Motor neuron (in vitro differentiated cells): ENCODE results near the gene GEN1. TPM values are rescaled to one million over a fixed set of nuclear protein-coding genes. Genes with fewer than 3 reads are reported as not detected.

Experiments used
- ATAC-seq, 8 experiments: fragments of 200-7000 bp; cut with Tn5 transposase; replicated peaks in 6 of 8; 2 replicates each; pipeline ENCODE4 v1.8.0; 2021; ENCODE audit warnings: mild to moderate bottlenecking in 8 of 8, moderate library complexity in 8 of 8
- H3K27ac ChIP-seq, 2 donors: fragments of 250-450 bp; sonication (Bioruptor Pico); 2 replicates each; pipeline ENCODE4 v1.9.0; 2021; ENCODE audit warnings: antibody characterized with exemption in 2 of 2, mild to moderate bottlenecking in 2 of 2, moderate library complexity in 1 of 2
- H3K4me1 ChIP-seq, 2 donors: fragments of 250-450 bp; sonication (Bioruptor Pico); replicated peaks in 1 of 2; 2 replicates each; pipeline ENCODE4 v1.6.1; 2021; ENCODE audit warnings: antibody characterized with exemption in 2 of 2, mild to moderate bottlenecking in 2 of 2, moderate library complexity in 1 of 2
- H3K4me3 ChIP-seq, 5 donors: fragments of 250-450 bp; sonication (Bioruptor Pico); 2 replicates each; pipeline ENCODE4 v1.9.0; 2021; ENCODE audit warnings: antibody characterized with exemption in 5 of 5, mild to moderate bottlenecking in 5 of 5, moderate library complexity in 4 of 5
- WGBS, 10 experiments: fragments of 450-650 bp; shearing (Covaris generic); methylation state at CpG; one replicate each; pipeline ENCODE4 v1.0.0; 2022; 5-methylcytosine and 5-hydroxymethylcytosine counted together
- in situ Hi-C, 9 experiments: fragments of 400-800 bp; cut with MboI; loops; one replicate each; pipeline ENCODE4 v1.15.0; 2021; ENCODE audit warnings: low sequenced_read_pairs in 9 of 9, low pct_unique_long_range_greater_than_20kb in 2 of 9; ENCODE audit not compliant: unreplicated experiment in 9 of 9
- total RNA-seq, 8 experiments: library from RNA; unstranded; fragments of 300-600 nt; gene quantifications; 2 replicates each; pipeline versions ENCODE4 v1.2.3 to v1.2.4, GENCODE V29; 2022

GEN1 gene
- total RNA-seq, 8 experiments from 2014 or later, result 1.0 to 15.8 (median 5.9) TPM

DNA sequence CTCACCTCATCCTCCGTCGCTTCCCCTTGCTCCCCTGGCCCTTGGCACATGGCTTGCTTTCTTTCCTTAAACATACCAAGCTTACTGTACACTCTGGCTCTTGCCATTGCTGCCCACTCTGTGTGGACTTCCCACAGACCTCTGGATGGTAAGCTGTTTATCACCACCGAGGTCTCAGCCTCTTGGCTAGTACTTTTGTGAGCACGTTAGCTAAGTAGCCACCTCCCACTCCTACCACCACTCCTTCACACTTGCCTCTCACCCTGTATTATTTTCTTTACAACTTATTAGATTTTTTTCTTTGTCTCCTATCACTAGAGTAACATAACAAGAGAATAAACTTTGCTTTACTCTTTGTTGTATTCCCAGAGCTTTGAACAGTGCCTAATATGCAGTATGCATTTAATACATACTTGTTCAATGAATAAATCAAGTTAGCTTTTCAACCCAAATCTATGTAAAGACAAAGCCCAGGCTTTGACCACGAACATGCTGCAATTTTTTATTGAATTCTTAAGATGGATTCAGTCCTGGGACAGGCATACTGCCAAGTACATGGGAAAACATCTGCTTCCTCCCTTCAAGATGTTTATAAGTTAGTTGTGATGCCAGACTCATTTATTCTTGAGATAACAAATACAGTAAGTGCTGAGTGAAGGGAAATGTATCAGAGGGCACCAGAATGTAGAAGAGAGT lies 37.3 kb downstream of the GEN1 start:
- in situ Hi-C loops, result no loop called here
- peak in 2 of 8 experiments; percentile 36 to 44 for ATAC-seq
- Histone ChIP-seq H3K27ac (no peak overlapping the region), H3K4me3 (no peak overlapping the region), H3K4me1 (no peaks in the 10 kb centered on the region)
- WGBS, 10 experiments, result 0 to 90% (median 70%) methylated on average over 1 to 5 of the region's 5 CpGs; no CpG with 5 or more reads in 4 of the 10 experiments

- no peak overlapping the region for H3K4me3 ChIP-seq
- in situ Hi-C loops, result no loop called here
- H3K4me1 ChIP-seq, result no peaks in the 10 kb centered on the region
- no peak overlapping the region for H3K27ac ChIP-seq
- 57 to 100% (median 100%) methylated on average over 2 of the region's 2 CpGs; no CpG with 5 or more reads in 3 of the 10 experiments for WGBS, 10 experiments
- no peak for ATAC-seq
These were observed 37.8 kb downstream of the GEN1 start for GRCh38 chr2:17791817-17792130.

DNA sequence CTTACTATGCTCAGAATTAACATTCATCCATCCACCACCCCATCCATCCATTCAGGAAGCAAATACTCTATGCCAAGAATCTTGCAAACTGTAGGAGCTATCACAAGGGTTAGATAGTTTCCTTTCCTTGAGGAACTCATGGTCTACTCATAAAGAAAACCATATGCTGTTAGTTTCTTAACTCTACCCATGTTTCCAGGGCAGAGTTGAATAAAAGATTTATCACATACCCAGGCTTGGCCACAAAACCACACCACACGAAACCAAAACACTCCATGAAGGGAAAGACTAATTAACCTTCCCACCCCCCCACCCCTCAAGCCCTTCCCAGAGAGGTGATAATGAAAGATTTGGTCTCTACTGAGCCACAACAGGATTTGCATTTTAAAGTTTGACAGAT lies 38.6 kb downstream of the GEN1 start:
- H3K4me1 ChIP-seq, result no peaks in the 10 kb centered on the region
- WGBS, 10 experiments, result no CpG with 5 or more reads among the region's 1 CpG
- in situ Hi-C loops, result no loop called here
- H3K4me3 ChIP-seq, result no peak overlapping the region
- no peak for ATAC-seq
- H3K27ac ChIP-seq, result no peak overlapping the region

DNA sequence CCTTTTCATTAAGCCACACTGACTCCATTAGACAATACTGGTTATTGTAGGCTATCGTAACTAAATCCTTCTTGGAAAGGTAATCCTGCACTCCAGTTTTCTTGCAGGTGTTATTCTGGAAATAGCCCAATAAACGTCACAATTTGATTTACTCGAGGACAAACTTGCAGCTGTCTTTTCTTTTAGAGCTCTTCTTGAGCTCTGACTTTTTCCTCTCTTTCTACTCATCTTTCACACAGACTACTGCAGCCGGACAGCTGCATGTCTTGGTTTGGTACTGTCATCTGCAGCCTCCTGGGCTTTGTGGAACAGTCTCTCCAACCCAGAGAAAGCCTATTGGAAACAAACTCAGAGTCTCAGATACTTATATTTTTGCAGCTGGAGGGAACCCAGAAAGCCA lies 39.4 kb downstream of the GEN1 start:
- Histone ChIP-seq H3K4me1 (no peaks in the 10 kb centered on the region), H3K4me3 (no peak overlapping the region), H3K27ac (no peak overlapping the region)
- in situ Hi-C loops, result no loop called here
- ATAC-seq, result no peak
- 28 to 87% (median 74%) methylated on average over 2 to 4 of the region's 4 CpGs; no CpG with 5 or more reads in 2 of the 10 experiments for WGBS, 10 experiments

DNA sequence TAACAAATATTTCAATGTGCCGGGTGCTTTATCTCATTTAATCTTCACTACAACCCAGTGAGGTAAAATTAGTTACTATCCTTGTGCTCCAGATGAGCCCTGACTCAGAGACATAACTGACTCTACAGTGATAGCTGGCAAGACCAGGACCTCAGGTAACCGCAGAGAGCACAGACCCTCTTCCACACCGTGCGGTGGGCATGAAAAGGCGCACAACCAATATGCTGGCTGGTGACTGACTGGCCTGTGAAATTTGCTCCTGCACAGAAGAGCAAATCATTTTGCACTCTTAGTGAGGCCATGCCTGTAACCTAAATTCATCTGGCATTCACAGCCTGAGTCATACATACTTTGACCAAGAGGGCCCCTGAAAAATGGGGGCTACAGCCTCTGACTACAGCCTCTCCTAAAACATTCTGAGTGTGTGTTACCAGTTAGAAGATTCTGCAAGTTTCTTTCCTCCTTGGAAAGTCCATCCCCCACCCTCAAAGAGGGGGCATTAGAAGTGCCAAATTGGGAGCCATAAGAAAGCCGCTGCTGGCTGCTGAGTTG lies 39.9 kb downstream of the GEN1 start:
- Histone ChIP-seq H3K4me3 (no peak overlapping the region), H3K27ac (no peak overlapping the region), H3K4me1 (no peaks in the 10 kb centered on the region)
- WGBS, 10 experiments, result 64 to 100% (median 77%) methylated on average over 1 to 5 of the region's 6 CpGs; no CpG with 5 or more reads in 4 of the 10 experiments
- in situ Hi-C loops, result no loop called here
- ATAC-seq, result no peak

GRCh38 chr2:17795309-17795708 lies 41.4 kb downstream of the GEN1 start:
- Histone ChIP-seq H3K27ac (no peak overlapping the region), H3K4me1 (peaks cover 8 to 10% of the 10 kb centered on the region in 2 donors), H3K4me3 (no peak overlapping the region)
- no peak for ATAC-seq
- WGBS, 10 experiments, result 26 to 100% (median 86%) methylated on average over 1 to 5 of the region's 5 CpGs; no CpG with 5 or more reads in 4 of the 10 experiments
- in situ Hi-C loops, result no loop called here

DNA sequence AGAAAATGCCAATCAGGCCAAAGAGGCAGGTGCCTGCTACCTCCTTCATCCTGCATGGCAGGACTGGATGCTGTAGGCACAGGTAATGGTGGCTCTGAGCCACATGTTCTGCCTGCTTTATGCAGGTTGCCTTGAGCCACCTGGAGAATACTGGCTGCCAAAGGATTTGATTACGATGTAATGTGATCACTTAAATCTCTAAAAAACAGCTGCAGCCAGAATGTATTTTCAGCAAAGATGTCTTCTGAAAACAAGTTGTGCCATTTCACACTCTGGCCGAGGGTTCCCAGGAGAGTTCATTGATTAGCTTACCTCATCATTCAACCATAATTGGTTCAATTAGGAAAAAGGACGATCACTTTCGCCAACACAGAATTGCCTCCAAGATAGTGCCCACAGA lies 44.4 kb downstream of the GEN1 start:
- no peak for ATAC-seq
- Histone ChIP-seq H3K4me1 (peaks cover 12 to 13% of the 10 kb centered on the region in 2 donors), H3K27ac (no peak overlapping the region), H3K4me3 (no peak overlapping the region)
- in situ Hi-C loops, result no loop called here
- 40 to 100% (median 81%) methylated on average over 1 to 4 of the region's 4 CpGs; no CpG with 5 or more reads in 2 of the 10 experiments for WGBS, 10 experiments

DNA sequence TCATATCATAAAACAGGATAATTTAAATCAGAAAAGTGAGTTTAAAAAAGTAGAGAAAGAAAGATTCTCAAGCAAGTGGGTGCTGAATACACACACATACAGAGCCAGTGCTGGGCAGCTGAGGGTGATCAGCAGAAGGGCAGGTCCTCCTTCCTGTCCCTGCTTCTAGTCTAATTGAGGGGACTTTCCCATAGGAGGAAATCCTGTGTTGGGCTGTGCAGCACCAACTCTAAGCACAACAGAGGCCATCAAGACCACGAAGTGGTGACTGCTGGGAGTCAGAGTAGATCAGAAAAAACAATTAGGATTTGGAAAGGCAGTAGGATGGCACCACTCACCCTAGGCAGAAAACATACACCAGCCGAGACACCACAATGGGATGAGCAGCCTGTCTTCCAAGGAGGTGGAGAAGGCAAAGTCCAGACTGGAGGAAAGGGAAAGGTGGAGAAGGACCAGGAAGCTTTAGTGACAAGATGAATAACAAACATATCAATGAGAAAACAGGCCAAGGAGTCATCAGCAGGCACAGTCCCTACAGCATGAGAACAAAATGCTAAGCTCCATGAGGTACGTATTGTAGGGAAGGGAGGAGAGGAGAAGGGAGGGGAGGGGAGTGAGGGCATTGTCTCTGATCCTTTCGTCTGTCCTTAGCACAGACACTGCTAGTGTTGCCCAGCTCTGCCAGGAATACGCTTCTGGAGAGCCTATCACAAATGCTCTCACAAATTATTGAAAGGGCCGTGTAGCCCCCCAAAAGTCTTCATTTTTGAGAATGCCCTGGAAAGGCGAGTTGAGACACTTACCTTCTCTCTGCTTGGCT lies 45.6 kb downstream of the GEN1 start:
- ATAC-seq, result peak in 6 of 8 experiments; percentile 32 to 73 (median 68)
- peak overlapping the region in 1 of 2 donors; percentile 74 for H3K27ac ChIP-seq
- in situ Hi-C loops, result no loop called here
- WGBS, 10 experiments, result 37 to 83% (median 56%) methylated on average over 1 to 5 of the region's 7 CpGs
- no peak overlapping the region for H3K4me3 ChIP-seq
- peaks cover 12 to 13% of the 10 kb centered on the region in 2 donors for H3K4me1 ChIP-seq

- Histone ChIP-seq H3K4me3 (no peak overlapping the region), H3K4me1 (peaks cover 12 to 13% of the 10 kb centered on the region in 2 donors), H3K27ac (peak overlapping the region in 1 of 2 donors; percentile 74)
- WGBS, 10 experiments, result 0 to 34% (median 11%) methylated on average over 1 to 5 of the region's 5 CpGs; no CpG with 5 or more reads in 2 of the 10 experiments
- peak in 7 of 8 experiments; percentile 43 to 97 (median 96) for ATAC-seq
- in situ Hi-C loops, result no loop called here
These were observed 46.3 kb downstream of the GEN1 start for GRCh38 chr2:17800219-17800618.

DNA sequence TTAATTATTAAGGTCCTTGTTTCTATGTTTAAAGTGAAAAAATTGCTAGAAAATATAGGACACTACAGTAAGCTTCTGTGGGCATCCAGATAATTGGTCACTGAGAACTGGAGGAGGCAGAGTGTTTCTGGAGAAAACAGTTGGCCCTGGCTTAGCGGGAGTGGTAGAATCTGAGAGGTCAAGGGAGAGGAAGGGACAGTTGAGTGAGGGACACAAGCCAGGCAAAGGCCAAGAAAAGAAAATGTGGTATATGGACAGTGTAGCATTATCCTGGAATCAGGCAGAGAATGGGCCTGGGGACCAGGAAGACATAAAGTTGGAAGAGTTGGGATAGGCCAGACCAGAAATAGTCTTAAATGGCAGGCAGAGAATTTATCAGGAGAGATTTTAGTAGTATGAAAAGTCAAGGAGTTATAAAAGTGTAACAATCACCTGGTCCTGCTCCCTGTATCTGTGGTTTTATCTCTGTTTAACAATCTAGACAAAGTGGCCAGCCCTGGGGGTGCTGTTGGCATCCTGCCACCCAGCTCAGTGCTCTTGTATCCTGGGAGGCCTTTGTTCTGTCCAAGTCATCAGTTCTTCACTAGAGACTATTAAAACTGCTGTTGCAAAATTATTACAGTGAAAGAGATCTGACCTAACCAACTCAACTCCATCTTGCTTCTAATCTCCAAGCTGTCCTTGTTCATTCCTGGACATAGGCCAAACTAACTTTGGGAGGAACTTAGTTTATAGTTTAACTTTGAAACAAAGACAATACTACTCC lies 46.9 kb downstream of the GEN1 start:
- ATAC-seq, result peak in 2 of 8 experiments; percentile 5 to 15
- WGBS, 10 experiments, result 88 to 100% (median 100%) methylated on average over 1 of the region's 1 CpG; no CpG with 5 or more reads in 3 of the 10 experiments

DNA sequence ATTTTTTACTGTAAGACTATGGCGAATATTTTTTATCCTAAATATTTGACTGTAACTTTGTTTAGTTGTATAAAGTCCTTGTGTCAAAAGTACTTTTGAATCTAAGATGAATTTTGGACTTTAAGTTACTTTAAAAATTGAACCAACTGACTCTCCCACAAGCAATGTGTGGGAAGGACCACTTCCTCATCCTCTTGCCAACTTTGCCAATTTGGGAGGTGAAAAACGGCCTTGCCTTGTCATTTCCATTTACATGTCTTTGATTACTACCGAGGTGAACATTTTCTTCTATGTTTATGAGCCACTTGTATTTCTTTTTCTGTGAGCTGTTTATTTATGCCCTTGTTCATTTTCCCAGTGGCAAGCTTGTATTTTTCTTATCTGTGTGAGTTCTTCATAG lies 49.6 kb downstream of the GEN1 start:
- WGBS, 10 experiments, result 23 to 100% (median 73%) methylated on average over 1 to 3 of the region's 3 CpGs
- in situ Hi-C loops, result no loop called here
- no peak overlapping the region for H3K27ac ChIP-seq
- no peak for ATAC-seq
- H3K4me3 ChIP-seq, result no peak overlapping the region
- H3K4me1 ChIP-seq, result peaks cover 12 to 13% of the 10 kb centered on the region in 2 donors

More for the DNA sequence above, 46.9 kb downstream of the GEN1 start:
- H3K4me1 ChIP-seq, result peaks cover 12 to 13% of the 10 kb centered on the region in 2 donors
- H3K27ac ChIP-seq, result no peak overlapping the region
- no peak overlapping the region for H3K4me3 ChIP-seq
- in situ Hi-C loops, result no loop called here

DNA sequence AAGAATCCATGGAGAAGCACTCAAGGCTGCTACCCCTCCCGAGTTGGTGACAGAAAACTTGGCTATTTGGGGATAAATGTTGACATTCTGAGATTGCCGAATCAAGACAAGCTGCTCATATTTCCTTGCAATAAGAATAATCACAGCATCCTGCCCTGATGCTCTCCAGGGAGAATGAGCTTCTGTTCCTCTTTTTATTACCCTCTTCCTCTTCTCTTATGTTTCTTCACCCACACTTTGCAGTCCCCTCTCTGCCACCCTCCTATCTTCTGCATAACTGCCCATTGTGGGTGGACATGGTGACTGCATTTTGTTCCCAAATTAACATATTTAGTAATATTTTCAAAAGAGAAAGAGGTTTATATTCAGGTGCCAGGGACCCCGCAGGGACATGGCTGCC lies 50.4 kb downstream of the GEN1 start:
- no peak overlapping the region for H3K4me3 ChIP-seq
- H3K27ac ChIP-seq, result no peak overlapping the region
- in situ Hi-C loops, result no loop called here
- 0 to 100% (median 58%) methylated on average over 1 to 3 of the region's 3 CpGs; no CpG with 5 or more reads in 2 of the 10 experiments for WGBS, 10 experiments
- no peak for ATAC-seq
- H3K4me1 ChIP-seq, result peaks cover 10 to 11% of the 10 kb centered on the region in 2 donors
